Measurements from ENCODE around the gene PREX1.

PREX1 gene

GRCh38 chr20:48696671-48697070 lies 131.1 kb downstream of the PREX1 start:
- WGBS (ENCODE audit: insufficient coverage) = no CpG with 5 or more reads among the region's 4 CpGs
- H3K36me3 ChIP-seq (ENCODE audit: control insufficient read depth in 4 of 4, insufficient read depth in 4 of 4, low read length in 3 of 4) = peaks cover 10 to 78% (median 38%) of the 10 kb centered on the region in 4 experiments
- CTCF ChIA-PET = interaction anchor here (0.6 to 2.3 kb wide), 6 partner anchors 11 to 210 kb away, joined by 3 to 10 read pairs (median 3); no protein-coding TSS in a partner anchor
- H3K4me1 ChIP-seq (ENCODE audit: control extremely low read depth in 1 of 4, control insufficient read depth in 4 of 4, insufficient read depth in 4 of 4, low read length in 3 of 4) = no peaks in the 10 kb centered on the region
- no peaks in the 10 kb centered on the region for H3K9me3 ChIP-seq (ENCODE audit: control extremely low read depth in 1 of 5, control insufficient read depth in 4 of 5, insufficient read depth in 2 of 5, low read depth in 1 of 5, low read length in 4 of 5)
- H3K27me3 ChIP-seq (replicated peaks in 2 of 5; ENCODE audit: control insufficient read depth in 4 of 5, insufficient read depth in 5 of 5, low read length in 4 of 5) = no peaks in the 10 kb centered on the region
- no peak overlapping the region for H3K4me3 ChIP-seq (ENCODE audit: control insufficient read depth in 1 of 7, extremely low read depth in 1 of 7, insufficient read depth in 4 of 7, low read depth in 2 of 7, low read length in 6 of 7)
- no peak overlapping the region for H3K27ac ChIP-seq (ENCODE audit: insufficient read depth in 1 of 2, low read depth in 1 of 2, low read length in 2 of 2, poor library complexity in 1 of 2, severe bottlenecking in 2 of 2)
- POLR2A ChIA-PET = interaction anchor here (0.7 kb wide), 1 partner anchor 25 kb away, joined by 3 read pairs; no protein-coding TSS in a partner anchor
- DNase-seq = no peak

GRCh38 chr20:48695738-48696137 lies 132.1 kb downstream of the PREX1 start:
- no peaks in the 10 kb centered on the region for H3K4me1 ChIP-seq (ENCODE audit: control extremely low read depth in 1 of 4, control insufficient read depth in 4 of 4, insufficient read depth in 4 of 4, low read length in 3 of 4)
- H3K4me3 ChIP-seq (ENCODE audit: control insufficient read depth in 1 of 7, extremely low read depth in 1 of 7, insufficient read depth in 4 of 7, low read depth in 2 of 7, low read length in 6 of 7) = no peak overlapping the region
- DNase-seq = no peak
- CTCF ChIA-PET = interaction anchor here (0.6 to 2.3 kb wide), 6 partner anchors 12 to 210 kb away, joined by 3 to 10 read pairs (median 3); no protein-coding TSS in a partner anchor
- POLR2A ChIA-PET = no interaction called here
- H3K27me3 ChIP-seq (replicated peaks in 2 of 5; ENCODE audit: control insufficient read depth in 4 of 5, insufficient read depth in 5 of 5, low read length in 4 of 5) = no peaks in the 10 kb centered on the region
- peaks cover 9 to 80% (median 42%) of the 10 kb centered on the region in 4 experiments for H3K36me3 ChIP-seq (ENCODE audit: control insufficient read depth in 4 of 4, insufficient read depth in 4 of 4, low read length in 3 of 4)
- no peaks in the 10 kb centered on the region for H3K9me3 ChIP-seq (ENCODE audit: control extremely low read depth in 1 of 5, control insufficient read depth in 4 of 5, insufficient read depth in 2 of 5, low read depth in 1 of 5, low read length in 4 of 5)
- H3K27ac ChIP-seq (ENCODE audit: insufficient read depth in 1 of 2, low read depth in 1 of 2, low read length in 2 of 2, poor library complexity in 1 of 2, severe bottlenecking in 2 of 2) = no peak overlapping the region

GRCh38 chr20:48695255-48695654 lies 132.5 kb downstream of the PREX1 start:
- no peaks in the 10 kb centered on the region for H3K27me3 ChIP-seq (replicated peaks in 2 of 5; ENCODE audit: control insufficient read depth in 4 of 5, insufficient read depth in 5 of 5, low read length in 4 of 5)
- H3K4me1 ChIP-seq (ENCODE audit: control extremely low read depth in 1 of 4, control insufficient read depth in 4 of 4, insufficient read depth in 4 of 4, low read length in 3 of 4) = no peaks in the 10 kb centered on the region
- H3K9me3 ChIP-seq (ENCODE audit: control extremely low read depth in 1 of 5, control insufficient read depth in 4 of 5, insufficient read depth in 2 of 5, low read depth in 1 of 5, low read length in 4 of 5) = no peaks in the 10 kb centered on the region
- 92% methylated on average over 2 of the region's 2 CpGs for WGBS (ENCODE audit: insufficient coverage)
- CTCF ChIA-PET = interaction anchor here (0.8 to 2.3 kb wide), 4 partner anchors 11 to 150 kb away, joined by 3 to 10 read pairs (median 3); no protein-coding TSS in a partner anchor
- no peak overlapping the region for H3K27ac ChIP-seq (ENCODE audit: insufficient read depth in 1 of 2, low read depth in 1 of 2, low read length in 2 of 2, poor library complexity in 1 of 2, severe bottlenecking in 2 of 2)
- peaks cover 8 to 81% (median 42%) of the 10 kb centered on the region in 4 experiments for H3K36me3 ChIP-seq (ENCODE audit: control insufficient read depth in 4 of 4, insufficient read depth in 4 of 4, low read length in 3 of 4)
- H3K4me3 ChIP-seq (ENCODE audit: control insufficient read depth in 1 of 7, extremely low read depth in 1 of 7, insufficient read depth in 4 of 7, low read depth in 2 of 7, low read length in 6 of 7) = no peak overlapping the region
- no peak for DNase-seq
- POLR2A ChIA-PET = interaction anchor here (1.3 kb wide), 1 partner anchor 27 kb away, joined by 3 read pairs; no protein-coding TSS in a partner anchor

GRCh38 chr20:48694381-48694865 lies 133.4 kb downstream of the PREX1 start:
- H3K9me3 ChIP-seq (ENCODE audit: control extremely low read depth in 1 of 5, control insufficient read depth in 4 of 5, insufficient read depth in 2 of 5, low read depth in 1 of 5, low read length in 4 of 5) = no peaks in the 10 kb centered on the region
- ChIA-PET CTCF (interaction anchor here (0.8 to 1.2 kb wide), 2 partner anchors 11 to 151 kb away, joined by 3 read pairs; no protein-coding TSS in a partner anchor), POLR2A (interaction anchor here (1.3 kb wide), 1 partner anchor 26 kb away, joined by 3 read pairs; no protein-coding TSS in a partner anchor)
- H3K27me3 ChIP-seq (replicated peaks in 2 of 5; ENCODE audit: control insufficient read depth in 4 of 5, insufficient read depth in 5 of 5, low read length in 4 of 5) = no peaks in the 10 kb centered on the region
- 100% methylated on average over 5 of the region's 7 CpGs for WGBS (ENCODE audit: insufficient coverage)
- no peak overlapping the region for H3K27ac ChIP-seq (ENCODE audit: insufficient read depth in 1 of 2, low read depth in 1 of 2, low read length in 2 of 2, poor library complexity in 1 of 2, severe bottlenecking in 2 of 2)
- no peak overlapping the region for H3K4me3 ChIP-seq (ENCODE audit: control insufficient read depth in 1 of 7, extremely low read depth in 1 of 7, insufficient read depth in 4 of 7, low read depth in 2 of 7, low read length in 6 of 7)
- no peak for DNase-seq
- peaks cover 4 to 80% (median 42%) of the 10 kb centered on the region in 4 experiments for H3K36me3 ChIP-seq (ENCODE audit: control insufficient read depth in 4 of 4, insufficient read depth in 4 of 4, low read length in 3 of 4)
- no peaks in the 10 kb centered on the region for H3K4me1 ChIP-seq (ENCODE audit: control extremely low read depth in 1 of 4, control insufficient read depth in 4 of 4, insufficient read depth in 4 of 4, low read length in 3 of 4)

GRCh38 chr20:48691523-48691922 lies 136.3 kb downstream of the PREX1 start:
- WGBS (ENCODE audit: insufficient coverage) = 95% methylated on average over 7 of the region's 7 CpGs
- Histone ChIP-seq H3K27me3 (replicated peaks in 2 of 5; ENCODE audit: control insufficient read depth in 4 of 5, insufficient read depth in 5 of 5, low read length in 4 of 5) (no peaks in the 10 kb centered on the region), H3K4me3 (ENCODE audit: control insufficient read depth in 1 of 7, extremely low read depth in 1 of 7, insufficient read depth in 4 of 7, low read depth in 2 of 7, low read length in 6 of 7) (no peak overlapping the region), H3K9me3 (ENCODE audit: control extremely low read depth in 1 of 5, control insufficient read depth in 4 of 5, insufficient read depth in 2 of 5, low read depth in 1 of 5, low read length in 4 of 5) (no peaks in the 10 kb centered on the region), H3K36me3 (ENCODE audit: control insufficient read depth in 4 of 4, insufficient read depth in 4 of 4, low read length in 3 of 4) (peaks cover 10 to 73% (median 39%) of the 10 kb centered on the region in 4 experiments), H3K4me1 (ENCODE audit: control extremely low read depth in 1 of 4, control insufficient read depth in 4 of 4, insufficient read depth in 4 of 4, low read length in 3 of 4) (peaks cover 0 to 13% (median 4%) of the 10 kb centered on the region in 4 experiments), H3K27ac (ENCODE audit: insufficient read depth in 1 of 2, low read depth in 1 of 2, low read length in 2 of 2, poor library complexity in 1 of 2, severe bottlenecking in 2 of 2) (no peak overlapping the region)
- no peak for DNase-seq
- POLR2A ChIA-PET = no interaction called here
- CTCF ChIA-PET = interaction anchor here (1.1 to 1.3 kb wide), 2 partner anchors 24 to 34 kb away, joined by 3 read pairs; no protein-coding TSS in a partner anchor

- Histone ChIP-seq H3K9me3 (ENCODE audit: control extremely low read depth in 1 of 5, control insufficient read depth in 4 of 5, insufficient read depth in 2 of 5, low read depth in 1 of 5, low read length in 4 of 5) (no peaks in the 10 kb centered on the region), H3K4me1 (ENCODE audit: control extremely low read depth in 1 of 4, control insufficient read depth in 4 of 4, insufficient read depth in 4 of 4, low read length in 3 of 4) (peaks cover 0 to 18% (median 7%) of the 10 kb centered on the region in 4 experiments), H3K27ac (ENCODE audit: insufficient read depth in 1 of 2, low read depth in 1 of 2, low read length in 2 of 2, poor library complexity in 1 of 2, severe bottlenecking in 2 of 2) (no peak overlapping the region), H3K4me3 (ENCODE audit: control insufficient read depth in 1 of 7, extremely low read depth in 1 of 7, insufficient read depth in 4 of 7, low read depth in 2 of 7, low read length in 6 of 7) (no peak overlapping the region), H3K36me3 (ENCODE audit: control insufficient read depth in 4 of 4, insufficient read depth in 4 of 4, low read length in 3 of 4) (peaks cover 10 to 70% (median 39%) of the 10 kb centered on the region in 4 experiments), H3K27me3 (replicated peaks in 2 of 5; ENCODE audit: control insufficient read depth in 4 of 5, insufficient read depth in 5 of 5, low read length in 4 of 5) (no peaks in the 10 kb centered on the region)
- ChIA-PET CTCF (interaction anchor here (1.1 to 1.3 kb wide), 2 partner anchors 24 to 33 kb away, joined by 3 read pairs; no protein-coding TSS in a partner anchor), POLR2A (interaction anchor here (0.5 to 0.7 kb wide), 2 partner anchors 12 to 317 kb away, joined by 3 to 4 read pairs; no protein-coding TSS in a partner anchor)
- peak in 2 of 3 donors; percentile 49 to 50 for DNase-seq
- WGBS (ENCODE audit: insufficient coverage) = 93% methylated on average over 18 of the region's 18 CpGs
Measured at GRCh38 chr20:48690888-48691287, 136.9 kb downstream of the PREX1 start.

GRCh38 chr20:48689874-48690571 lies 137.8 kb downstream of the PREX1 start:
- DNase-seq = no peak
- Histone ChIP-seq H3K4me3 (ENCODE audit: control insufficient read depth in 1 of 7, extremely low read depth in 1 of 7, insufficient read depth in 4 of 7, low read depth in 2 of 7, low read length in 6 of 7) (no peak overlapping the region), H3K36me3 (ENCODE audit: control insufficient read depth in 4 of 4, insufficient read depth in 4 of 4, low read length in 3 of 4) (peaks cover 15 to 70% (median 33%) of the 10 kb centered on the region in 4 experiments), H3K27ac (ENCODE audit: insufficient read depth in 1 of 2, low read depth in 1 of 2, low read length in 2 of 2, poor library complexity in 1 of 2, severe bottlenecking in 2 of 2) (no peak overlapping the region), H3K27me3 (replicated peaks in 2 of 5; ENCODE audit: control insufficient read depth in 4 of 5, insufficient read depth in 5 of 5, low read length in 4 of 5) (no peaks in the 10 kb centered on the region), H3K9me3 (ENCODE audit: control extremely low read depth in 1 of 5, control insufficient read depth in 4 of 5, insufficient read depth in 2 of 5, low read depth in 1 of 5, low read length in 4 of 5) (no peaks in the 10 kb centered on the region), H3K4me1 (ENCODE audit: control extremely low read depth in 1 of 4, control insufficient read depth in 4 of 4, insufficient read depth in 4 of 4, low read length in 3 of 4) (peaks cover 0 to 24% (median 8%) of the 10 kb centered on the region in 4 experiments)
- ChIA-PET CTCF (no interaction called here), POLR2A (interaction anchor here (0.5 kb wide), 1 partner anchor 318 kb away, joined by 4 read pairs; no protein-coding TSS in a partner anchor)
- WGBS (ENCODE audit: insufficient coverage) = 96% methylated on average over 6 of the region's 9 CpGs

Data from common myeloid progenitor, CD34-positive (primary cell).